Embryonic facial prominence (tissue), 1 donor: Measurements from ENCODE around the gene PTGR3.
"Not testable (repeated sequence)": the region's sequence is repeated elsewhere in the genome, so short reads cannot be mapped to it uniquely, and the experiment has no call there.

Source experiments
- DNase-seq: peaks from one replicate; pipeline ENCODE4 v3.0.0-alpha.2; 2016; ENCODE audit errors: extremely low spot score

PTGR3 gene

DNA sequence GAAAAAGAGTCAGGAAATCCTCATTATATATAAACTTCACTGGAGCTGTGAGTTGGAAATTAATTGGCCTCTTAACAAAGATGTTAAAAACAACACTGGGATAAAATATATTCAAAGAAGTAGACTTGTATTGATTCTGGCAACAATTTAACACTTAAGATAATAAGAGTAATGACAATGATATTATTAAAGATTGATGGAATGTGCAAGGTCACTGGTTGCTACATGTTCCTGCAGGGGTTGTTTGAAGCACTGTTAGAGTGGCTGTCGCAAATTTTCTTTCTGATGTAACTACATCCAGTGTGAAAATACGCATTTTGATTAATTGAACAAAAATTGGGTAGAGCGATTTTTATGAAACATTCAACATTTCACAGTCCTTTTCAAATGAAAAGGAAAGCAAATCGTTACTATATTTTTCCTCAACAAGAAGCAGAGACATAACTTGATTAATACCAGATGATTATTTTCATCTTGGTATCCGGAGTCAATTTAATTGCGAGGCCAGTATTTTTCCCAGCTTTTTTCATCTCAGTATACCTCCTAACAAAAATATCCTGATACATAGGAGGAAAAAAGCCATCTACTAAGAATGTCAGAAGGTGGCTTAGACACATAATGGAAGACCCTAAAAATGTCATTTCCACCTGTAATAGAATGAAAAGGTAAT lies 6.1 kb downstream of the PTGR3 start:
- DNase-seq, result no peak

GRCh38 chr18:75201282-75202270 lies 7.4 kb downstream of the PTGR3 start:
- no peak for DNase-seq

- DNase-seq, result no peak
Observed at GRCh38 chr18:75200605-75201280, 8.2 kb downstream of the PTGR3 start.

GRCh38 chr18:75200071-75200470 lies 8.9 kb downstream of the PTGR3 start:
- no peak for DNase-seq

- no peak for DNase-seq
Observed at GRCh38 chr18:75199327-75199726, 9.6 kb downstream of the PTGR3 start.

DNA sequence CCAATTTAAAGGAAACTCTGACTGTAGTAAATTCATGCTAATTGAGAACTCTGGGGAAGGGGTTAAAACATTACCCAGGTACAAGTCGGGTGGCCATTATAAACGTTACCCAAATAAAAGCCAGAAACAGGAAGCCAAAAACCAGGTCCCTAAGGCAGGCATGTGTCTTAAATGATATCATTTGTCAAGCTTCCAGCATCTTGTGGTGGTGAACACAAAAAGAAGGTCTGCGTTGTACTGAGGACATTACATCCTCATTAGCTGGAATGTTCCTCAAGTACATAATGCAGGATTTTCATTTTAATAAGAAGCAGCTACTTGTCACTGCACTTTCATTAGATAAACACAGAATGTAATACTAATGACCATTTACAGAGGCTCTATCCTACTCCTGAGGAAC lies 10.9 kb downstream of the PTGR3 start:
- DNase-seq, result no peak

DNA sequence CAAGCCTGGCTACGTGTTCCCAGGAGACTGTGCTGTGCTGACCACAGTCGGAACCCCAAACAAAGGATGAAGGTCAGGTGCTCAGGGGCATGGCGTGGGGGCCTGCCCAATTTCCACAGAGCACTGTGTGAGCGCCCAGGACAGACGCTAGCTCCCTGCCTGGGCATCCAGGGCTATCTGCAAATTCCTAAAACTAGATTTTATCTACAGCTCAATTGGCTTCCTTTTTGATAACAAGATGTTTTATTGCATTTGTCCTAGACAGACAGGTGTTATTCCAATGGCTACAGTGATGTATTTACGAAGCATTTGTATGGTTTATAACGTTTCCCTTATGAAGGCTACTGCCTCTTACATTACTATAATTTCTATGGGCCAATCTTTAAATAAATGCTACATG lies 16.0 kb downstream of the PTGR3 start:
- no peak for DNase-seq

DNA sequence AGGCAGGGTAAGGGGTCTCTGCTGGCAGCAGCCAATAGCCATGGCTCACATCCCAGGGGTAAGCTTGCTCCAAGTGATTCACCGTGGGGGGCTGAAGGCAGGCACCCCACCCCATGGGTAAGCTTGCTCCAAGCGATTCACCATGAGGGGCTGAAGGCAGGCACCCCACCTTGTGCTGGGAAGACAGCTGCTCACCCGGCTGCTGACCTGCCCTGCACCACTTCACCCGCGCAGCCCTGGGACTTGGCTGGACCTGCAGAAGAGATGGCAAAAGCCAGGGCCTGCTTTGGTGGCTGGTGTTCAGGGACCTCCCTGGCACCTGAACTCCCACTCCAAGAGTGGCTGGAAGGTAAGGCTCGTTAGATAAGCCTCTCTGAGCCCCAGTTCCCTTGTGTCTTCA lies 19.2 kb downstream of the PTGR3 start:
- no peak for DNase-seq

- not testable (repeated sequence) for DNase-seq
Observed at GRCh38 chr18:75187702-75188101, 21.2 kb downstream of the PTGR3 start.

DNA sequence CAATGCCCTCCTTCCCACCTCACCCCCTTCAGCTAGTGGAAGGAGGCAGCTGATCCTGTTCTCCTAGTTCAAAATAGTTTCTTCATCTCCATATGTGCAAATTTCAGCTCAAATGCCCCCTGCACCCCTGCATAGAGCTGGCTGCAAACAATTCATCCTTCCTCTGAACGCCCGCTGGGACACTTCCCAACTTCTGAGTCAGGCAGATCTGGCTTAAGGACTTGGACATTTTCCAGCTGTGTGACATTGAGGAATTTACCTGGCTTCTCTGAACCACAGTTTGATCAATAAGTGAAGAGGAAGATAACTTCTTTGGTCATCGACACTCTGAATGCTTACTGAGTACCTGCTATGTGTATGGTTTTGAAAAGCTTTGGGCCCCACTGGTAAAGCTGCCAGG lies 23.5 kb downstream of the PTGR3 start:
- no peak for DNase-seq

DNA sequence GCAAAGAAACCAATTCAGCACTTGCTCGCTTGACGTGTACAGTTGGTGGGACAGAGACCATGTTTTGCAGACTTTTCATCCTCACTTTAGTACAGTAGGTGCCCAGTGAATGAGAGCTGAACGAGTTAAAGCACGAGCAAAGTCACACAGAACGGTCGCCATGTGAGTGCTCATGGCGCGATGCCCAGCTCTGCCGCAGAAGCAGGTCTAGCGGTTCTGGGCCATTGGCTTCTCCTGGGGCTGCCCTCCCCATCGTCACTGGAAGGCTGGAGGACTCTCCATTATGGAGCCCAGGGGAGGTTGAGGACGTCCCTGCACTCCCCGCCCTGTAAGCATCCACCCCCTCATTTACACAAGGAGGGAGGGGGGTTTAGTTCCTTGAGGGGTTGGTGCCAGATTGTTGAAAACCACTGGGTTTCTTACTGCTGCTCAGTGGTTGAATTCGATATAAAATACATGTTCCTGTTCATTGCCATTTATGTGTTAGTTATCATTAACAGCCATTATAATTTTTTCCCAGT lies 24.9 kb downstream of the PTGR3 start:
- DNase-seq, result no peak

- no peak for DNase-seq
Observed at GRCh38 chr18:75183524-75183923, 25.4 kb downstream of the PTGR3 start.

DNA sequence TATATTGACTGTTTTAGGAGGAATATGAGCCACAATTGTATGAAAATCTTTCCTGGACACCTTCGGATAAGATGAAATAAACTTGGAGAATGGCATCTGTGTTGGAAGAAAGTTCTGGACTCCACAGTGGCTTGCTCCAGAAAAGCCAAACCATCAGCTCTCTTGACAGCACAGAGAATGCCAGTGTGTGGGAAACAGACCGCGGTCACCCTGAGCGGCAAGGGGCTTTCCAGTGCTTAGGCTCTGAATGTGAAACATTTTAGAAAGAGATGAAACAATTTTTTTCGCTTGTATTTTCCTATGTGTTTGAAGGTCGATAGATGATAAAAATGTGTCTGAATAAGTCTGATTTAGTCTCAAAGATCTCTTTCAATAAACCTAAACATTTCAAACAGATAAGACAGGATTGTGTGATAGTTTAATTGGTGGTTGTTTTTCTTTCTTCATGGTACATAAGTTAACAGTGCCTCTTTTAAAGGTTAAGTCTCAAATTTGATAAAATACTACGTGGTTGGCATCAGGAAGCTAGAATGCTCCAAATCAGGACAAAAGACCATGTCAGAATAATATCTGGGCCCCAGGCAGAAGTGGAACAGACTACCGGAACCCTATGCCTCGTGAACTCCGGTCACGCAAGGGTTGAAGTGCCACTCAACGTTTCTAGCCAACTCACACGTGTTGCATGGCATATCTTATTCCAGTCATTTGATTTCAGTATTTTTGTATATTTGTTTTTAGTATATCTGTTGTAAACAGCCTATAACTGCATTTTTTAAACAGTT lies 28.9 kb downstream of the PTGR3 start:
- no peak for DNase-seq

GRCh38 chr18:75178376-75178775 lies 30.6 kb downstream of the PTGR3 start:
- DNase-seq, result no peak

DNA sequence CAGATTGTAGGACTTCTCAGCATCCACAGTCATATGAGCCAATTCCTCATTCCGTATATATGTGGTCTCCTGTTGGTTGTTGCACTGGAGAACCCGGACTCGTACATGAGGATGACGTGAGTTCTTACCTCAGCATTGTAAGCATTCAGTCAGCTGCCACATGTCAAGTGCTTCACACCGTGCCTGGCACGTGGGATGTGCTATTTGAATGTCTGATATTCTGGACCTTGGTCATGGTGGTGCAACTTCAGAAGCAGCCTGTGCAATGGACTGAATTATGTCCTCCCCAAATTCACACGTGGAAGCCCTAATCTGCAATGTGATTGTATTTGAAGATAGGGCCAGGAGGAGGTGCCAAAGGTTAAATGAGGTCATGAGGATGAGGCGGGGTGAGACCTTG lies 32.1 kb downstream of the PTGR3 start:
- DNase-seq, result no peak

- no peak for DNase-seq
Observed at GRCh38 chr18:75173738-75174137, 35.2 kb downstream of the PTGR3 start.

DNA sequence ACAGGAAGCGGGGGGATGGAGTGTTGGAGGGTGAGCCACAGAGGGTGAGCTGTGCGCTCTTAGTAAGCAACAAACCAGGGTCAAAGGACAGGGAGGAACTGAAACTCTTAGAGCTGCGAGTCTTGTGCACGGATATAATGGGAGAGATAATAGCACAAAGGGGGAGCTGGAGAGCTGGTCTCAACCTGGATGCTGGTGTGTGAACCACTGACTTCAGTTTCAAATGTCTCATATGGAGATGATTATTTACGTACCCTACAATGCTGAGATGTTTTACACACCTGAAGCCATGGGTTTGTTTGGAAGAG lies 35.9 kb downstream of the PTGR3 start:
- no peak for DNase-seq

DNA sequence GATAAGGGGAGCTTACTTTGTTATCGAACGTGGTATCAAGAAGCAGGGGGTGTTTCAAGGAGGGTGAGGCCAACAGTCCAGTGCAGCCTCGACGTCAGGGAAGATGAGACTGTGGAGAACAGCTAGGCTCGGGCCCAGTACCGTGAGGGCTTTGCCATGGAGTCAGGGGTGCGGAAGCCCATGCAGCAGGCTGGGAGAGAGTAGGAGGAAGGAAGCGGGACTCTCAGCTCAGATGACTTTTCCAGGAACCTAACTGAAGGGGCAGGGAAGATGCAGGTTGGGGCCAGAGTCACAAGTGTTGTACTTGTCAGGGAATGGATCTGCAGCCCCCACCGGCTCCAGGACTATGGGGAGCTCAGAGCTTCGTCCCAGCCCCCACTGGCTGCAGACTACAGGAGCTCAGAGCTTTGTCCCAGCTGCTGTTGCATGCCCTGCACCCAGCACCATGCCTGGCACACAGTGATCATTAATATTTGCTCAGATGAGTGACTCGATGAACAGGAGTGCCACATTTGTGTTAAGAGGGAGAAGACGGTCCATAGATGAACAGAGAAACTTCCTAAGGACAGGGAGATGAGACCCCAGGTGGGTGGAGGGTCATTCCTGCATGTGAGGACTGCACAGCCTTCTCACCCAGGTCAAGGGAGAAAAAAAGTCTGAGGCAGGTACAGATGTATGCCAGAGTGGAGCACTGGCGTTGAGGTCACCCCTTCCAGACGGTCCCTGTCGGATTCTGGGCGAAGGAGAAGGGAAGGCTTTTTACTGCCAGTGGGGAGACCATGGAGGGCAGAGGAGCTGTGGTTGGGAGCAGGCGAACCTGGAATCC lies 36.4 kb downstream of the PTGR3 start:
- DNase-seq, result no peak

GRCh38 chr18:75170916-75171315 lies 38.0 kb downstream of the PTGR3 start:
- DNase-seq, result no peak

DNA sequence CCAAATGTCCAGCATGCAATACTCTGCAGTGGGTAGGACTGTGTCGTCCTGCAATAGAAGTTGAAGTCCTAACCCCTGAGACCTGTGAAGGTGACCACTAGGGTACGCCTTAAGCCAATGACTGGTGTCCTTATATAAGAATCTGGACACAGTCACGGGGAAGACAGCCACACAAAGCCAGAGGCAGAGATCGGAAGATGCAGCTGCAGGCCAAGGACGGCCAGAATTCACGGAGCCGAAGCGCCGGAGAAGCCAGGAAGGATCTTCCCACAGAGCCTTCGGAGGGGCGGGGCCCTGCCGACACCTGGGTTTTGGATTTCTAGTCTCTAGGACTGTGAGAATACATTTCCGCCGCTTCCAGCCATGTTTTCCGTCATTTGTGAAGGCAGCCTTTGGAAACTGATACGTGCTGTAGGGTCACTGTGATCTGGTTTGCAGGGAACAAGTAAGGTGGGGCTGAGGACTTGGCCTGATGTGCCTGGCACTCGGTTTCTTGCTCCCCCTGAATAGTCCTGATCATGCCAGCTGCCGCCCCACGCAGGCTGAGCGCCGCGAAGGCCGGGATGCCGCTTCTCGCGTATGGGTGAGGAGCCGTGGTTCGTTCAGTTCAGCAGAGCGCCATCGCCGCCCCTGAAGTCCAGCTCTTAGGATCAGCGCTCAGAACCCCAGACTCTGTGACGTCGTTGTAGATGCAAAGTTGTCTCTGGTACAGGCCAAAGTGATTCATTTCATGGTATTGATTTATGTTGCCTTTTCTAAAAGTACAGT lies 38.7 kb downstream of the PTGR3 start:
- no peak for DNase-seq
